HFF-Myc (cell line): ENCODE results near the gene MIPOL1.

Source experiments
- DNase-seq: peaks from one replicate; pipeline ENCODE4 v3.0.0-alpha.2; 2011; ENCODE audit warnings: low read depth; ENCODE audit errors: extremely low read depth
- H3K4me3 ChIP-seq: replicated peaks from 2 replicates; pipeline ENCODE4 v1.5.1; 2011; ENCODE audit warnings: low read depth, mild to moderate bottlenecking, control low read depth, low read length
- TF ChIP-seq, protein P1 (sequence below): IDR thresholded peaks from 2 replicates; pipeline ENCODE4 v1.5.1; 2012; ENCODE audit warnings: mild to moderate bottlenecking, low read depth, low read length, control low read depth; ENCODE audit errors: missing control alignments

Gene MIPOL1

GRCh38 chr14:37587131-37587803 is 389.5 kb downstream of the MIPOL1 start:
- DNase-seq: no peak
- TF ChIP-seq, protein P1, sequence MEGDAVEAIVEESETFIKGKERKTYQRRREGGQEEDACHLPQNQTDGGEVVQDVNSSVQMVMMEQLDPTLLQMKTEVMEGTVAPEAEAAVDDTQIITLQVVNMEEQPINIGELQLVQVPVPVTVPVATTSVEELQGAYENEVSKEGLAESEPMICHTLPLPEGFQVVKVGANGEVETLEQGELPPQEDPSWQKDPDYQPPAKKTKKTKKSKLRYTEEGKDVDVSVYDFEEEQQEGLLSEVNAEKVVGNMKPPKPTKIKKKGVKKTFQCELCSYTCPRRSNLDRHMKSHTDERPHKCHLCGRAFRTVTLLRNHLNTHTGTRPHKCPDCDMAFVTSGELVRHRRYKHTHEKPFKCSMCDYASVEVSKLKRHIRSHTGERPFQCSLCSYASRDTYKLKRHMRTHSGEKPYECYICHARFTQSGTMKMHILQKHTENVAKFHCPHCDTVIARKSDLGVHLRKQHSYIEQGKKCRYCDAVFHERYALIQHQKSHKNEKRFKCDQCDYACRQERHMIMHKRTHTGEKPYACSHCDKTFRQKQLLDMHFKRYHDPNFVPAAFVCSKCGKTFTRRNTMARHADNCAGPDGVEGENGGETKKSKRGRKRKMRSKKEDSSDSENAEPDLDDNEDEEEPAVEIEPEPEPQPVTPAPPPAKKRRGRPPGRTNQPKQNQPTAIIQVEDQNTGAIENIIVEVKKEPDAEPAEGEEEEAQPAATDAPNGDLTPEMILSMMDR: no peak
- no peak overlapping the region for H3K4me3 ChIP-seq

- H3K4me3 ChIP-seq: no peak overlapping the region
- no peak for DNase-seq
- TF ChIP-seq, protein P1: no peak
These were observed 390.3 kb downstream of the MIPOL1 start for GRCh38 chr14:37587881-37588666.

- H3K4me3 ChIP-seq: no peak overlapping the region
- TF ChIP-seq, protein P1: no peak
- no peak for DNase-seq
These were observed 390.9 kb downstream of the MIPOL1 start for GRCh38 chr14:37588667-37588955.

DNA sequence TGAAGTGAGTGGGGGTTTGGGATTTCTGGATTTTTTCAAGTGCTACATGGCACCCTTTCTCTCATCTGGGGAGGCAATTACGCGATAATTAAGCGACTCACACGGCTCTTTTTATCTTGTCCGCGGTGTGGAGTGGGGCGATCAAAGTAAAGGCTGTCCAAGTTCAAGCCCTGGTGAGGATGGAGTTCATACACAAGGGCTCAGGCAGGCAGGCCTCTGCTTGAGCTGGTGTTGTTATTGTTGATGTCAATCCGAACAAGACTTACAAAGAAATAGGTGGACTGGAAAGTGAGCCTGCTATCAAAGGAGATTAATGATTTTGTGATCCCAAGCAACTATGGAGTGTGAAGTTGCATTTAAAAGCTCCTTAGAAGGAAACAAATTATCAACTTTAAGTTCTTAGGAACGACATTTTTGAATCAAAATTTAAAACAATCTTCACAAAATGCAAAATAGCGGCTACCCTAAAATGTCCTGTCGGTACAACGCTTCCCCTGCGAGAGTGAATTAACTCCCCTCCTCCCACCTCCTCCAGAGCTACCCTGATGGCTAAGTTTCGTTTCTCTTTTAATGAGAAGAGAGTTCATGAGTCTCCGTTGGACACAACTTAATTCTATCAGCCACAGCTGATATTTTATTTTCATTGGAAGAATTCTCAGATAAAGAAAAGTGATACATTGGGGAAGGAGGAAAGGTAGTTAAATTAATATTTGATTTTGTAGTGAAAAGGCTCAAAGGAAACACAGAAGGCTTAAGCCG is 391.4 kb downstream of the MIPOL1 start:
- no peak overlapping the region for H3K4me3 ChIP-seq
- TF ChIP-seq, protein P1: no peak
- DNase-seq: no peak

- TF ChIP-seq, protein P1: no peak
- no peak overlapping the region for H3K4me3 ChIP-seq
- DNase-seq: no peak
These were observed 392.1 kb downstream of the MIPOL1 start for GRCh38 chr14:37589715-37590427.

- TF ChIP-seq, protein P1: no peak
- H3K4me3 ChIP-seq: no peak overlapping the region
- no peak for DNase-seq
These were observed 392.8 kb downstream of the MIPOL1 start for GRCh38 chr14:37590428-37591139.
